Suprapubic skin (tissue), 4 donors: ENCODE data around the gene TMCO4.

Experiments
- EP300 ChIP-seq: sonication (generic); formaldehyde crosslinking; IDR thresholded peaks from one replicate; pipeline ENCODE4 v1.6.1; 2017; ENCODE audit warnings: antibody characterized with exemption
- POLR2A ChIP-seq, 2 donors: fragments of 450-650 bp; IDR thresholded peaks; one replicate each; pipeline ENCODE4 v1.6.1; 2017; ENCODE audit warnings: antibody characterized with exemption in 2 of 2, mild to moderate bottlenecking in 2 of 2, moderate library complexity in 2 of 2
- POLR2AphosphoS5 ChIP-seq, 3 donors: sonication (generic); formaldehyde crosslinking; IDR thresholded peaks; one replicate each; pipeline ENCODE4 v1.6.1; 2017; ENCODE audit warnings: antibody characterized with exemption in 3 of 3
- TF ChIP-seq, protein P1 (sequence below), 2 donors: fragments of 200-600 bp in 1 of 2; fragments of 450-650 bp in 1 of 2; sonication (generic) in 1 of 2; IDR thresholded peaks; one replicate each; pipeline ENCODE4 v1.5.1; 2016 to 2019; ENCODE audit warnings: antibody characterized with exemption in 2 of 2, mild to moderate bottlenecking in 1 of 2, moderate library complexity in 1 of 2

DNA sequence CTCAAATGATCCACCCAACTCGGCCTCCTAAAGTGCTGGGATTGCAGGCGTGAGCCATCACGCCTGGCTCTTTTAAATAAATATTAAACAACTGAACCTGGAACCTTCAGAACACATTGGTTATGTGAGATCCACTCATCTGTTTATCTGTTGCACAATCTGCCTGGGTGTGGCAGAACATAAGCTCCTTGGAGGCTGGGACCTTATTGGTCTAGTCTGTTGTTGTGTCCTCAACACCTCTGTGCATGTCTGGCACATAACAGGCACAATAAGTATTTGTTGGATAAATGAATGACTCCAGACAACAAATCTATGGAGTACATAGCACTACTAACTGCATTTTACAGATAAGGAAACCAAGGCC, 159.7 kb downstream of the TMCO4 start:
- TF ChIP-seq, protein P1, sequence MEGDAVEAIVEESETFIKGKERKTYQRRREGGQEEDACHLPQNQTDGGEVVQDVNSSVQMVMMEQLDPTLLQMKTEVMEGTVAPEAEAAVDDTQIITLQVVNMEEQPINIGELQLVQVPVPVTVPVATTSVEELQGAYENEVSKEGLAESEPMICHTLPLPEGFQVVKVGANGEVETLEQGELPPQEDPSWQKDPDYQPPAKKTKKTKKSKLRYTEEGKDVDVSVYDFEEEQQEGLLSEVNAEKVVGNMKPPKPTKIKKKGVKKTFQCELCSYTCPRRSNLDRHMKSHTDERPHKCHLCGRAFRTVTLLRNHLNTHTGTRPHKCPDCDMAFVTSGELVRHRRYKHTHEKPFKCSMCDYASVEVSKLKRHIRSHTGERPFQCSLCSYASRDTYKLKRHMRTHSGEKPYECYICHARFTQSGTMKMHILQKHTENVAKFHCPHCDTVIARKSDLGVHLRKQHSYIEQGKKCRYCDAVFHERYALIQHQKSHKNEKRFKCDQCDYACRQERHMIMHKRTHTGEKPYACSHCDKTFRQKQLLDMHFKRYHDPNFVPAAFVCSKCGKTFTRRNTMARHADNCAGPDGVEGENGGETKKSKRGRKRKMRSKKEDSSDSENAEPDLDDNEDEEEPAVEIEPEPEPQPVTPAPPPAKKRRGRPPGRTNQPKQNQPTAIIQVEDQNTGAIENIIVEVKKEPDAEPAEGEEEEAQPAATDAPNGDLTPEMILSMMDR (IDR thresholded peaks at IDR 0.05), result no peak
- no peak for TF ChIP-seq POLR2A (IDR thresholded peaks at IDR 0.05)
- TF ChIP-seq POLR2AphosphoS5 (IDR thresholded peaks at IDR 0.05), result no peak
- no peak for TF ChIP-seq EP300
